Measurements from ENCODE around the gene FGFBP3. TPM values are rescaled to one million over a fixed set of nuclear protein-coding genes. Genes with fewer than 3 reads are reported as not detected.

The FGFBP3 gene
- total and polyA plus RNA-seq, 2 experiments from 2014 or later: 65.7 to 73.9 TPM

DNA sequence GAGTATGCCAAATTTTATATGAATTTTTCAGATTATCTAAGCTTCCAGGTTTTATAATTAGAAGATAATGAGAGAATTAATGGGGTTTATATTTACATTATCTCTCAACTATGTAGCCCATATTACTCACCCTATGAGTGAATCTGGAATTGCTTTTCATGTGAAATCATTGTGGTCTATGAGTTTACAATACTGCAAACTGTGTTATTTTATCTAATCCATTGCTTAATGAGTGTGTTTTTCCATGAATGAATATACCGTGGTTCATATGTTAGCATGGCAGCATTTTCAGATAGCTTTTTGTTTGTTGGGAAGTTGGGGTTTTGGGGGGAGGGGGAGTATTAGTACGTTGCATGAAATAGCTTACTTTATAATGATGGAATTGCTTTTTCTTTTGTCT lies 44.5 kb downstream of the FGFBP3 start (continued):
- TF ChIP-seq ZNF462 (CRISPR knock-in tag; IDR thresholded peaks at IDR 0.05): no peak
- TF ChIP-seq EZH2phosphoT487 (IDR thresholded peaks at IDR 0.05; ENCODE audit: unreplicated experiment): no peak
- no peak for TF ChIP-seq ETS1 (IDR thresholded peaks at IDR 0.05)

DNA sequence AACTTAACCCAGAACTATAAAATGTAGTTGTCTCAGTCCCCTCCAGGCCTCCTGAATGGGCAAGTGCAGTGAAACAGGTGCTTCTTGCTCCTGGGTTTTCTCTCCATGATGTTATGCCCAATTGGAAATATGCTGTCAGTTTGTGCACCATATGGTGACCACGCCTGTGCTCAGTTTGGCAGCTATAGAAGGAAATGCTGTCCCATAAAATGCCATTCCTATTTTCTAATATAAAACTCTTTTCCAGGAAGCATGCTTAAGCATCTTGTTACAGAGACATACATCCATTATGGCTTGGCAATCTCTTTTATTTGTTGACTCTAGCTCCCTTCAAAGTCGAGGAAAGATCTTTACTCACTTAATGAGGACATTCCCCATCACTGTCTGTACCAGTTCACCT lies 45.2 kb downstream of the FGFBP3 start:
- ATAC-seq: no peak
- peaks cover 23% of the 10 kb centered on the region; the same call in 2 of the 3 replicates for H3K36me3 Mint-ChIP-seq (ENCODE audit: low read depth)
- H3K27ac Mint-ChIP-seq: peak overlapping the region; percentile 49; the same call in 1 of the 2 replicates
- H2AFZ ChIP-seq: no peak overlapping the region
- H3K79me2 ChIP-seq (replicated peaks; ENCODE audit: insufficient read depth): no peaks in the 10 kb centered on the region
- H3K4me1 Mint-ChIP-seq: peaks cover 42% of the 10 kb centered on the region
- H3K27me3 Mint-ChIP-seq (ENCODE audit: insufficient read depth, low read depth, poor library complexity): peaks cover 3% of the 10 kb centered on the region
- no peak for DNase-seq (ENCODE audit: low spot score)
- H3F3A ChIP-seq (replicated peaks; ENCODE audit: low read depth): 0 out of 2 replicates have a peak, but pooled peaks cover 11% of the 10 kb centered on the region
- no peak overlapping the region for H3K4me3 Mint-ChIP-seq
- H3K27me3 ChIP-seq (ENCODE audit: insufficient read depth): no peaks in the 10 kb centered on the region
- H3K9me3 Mint-ChIP-seq: no peaks in the 10 kb centered on the region
- H3K4me3 ChIP-seq: no peak overlapping the region
- H3K4me1 ChIP-seq (ENCODE audit: insufficient read depth): peaks cover 47% of the 10 kb centered on the region
- no peaks in the 10 kb centered on the region for H4K20me1 ChIP-seq (replicated peaks; ENCODE audit: insufficient read depth)
- peak overlapping the region; percentile 85 for H3K27ac ChIP-seq (ENCODE audit: low read depth)
- H3K9me2 ChIP-seq (ENCODE audit: insufficient read depth): no peaks in the 10 kb centered on the region
- peaks cover 6% of the 10 kb centered on the region; the same call in 1 of the 2 replicates for H3K36me3 ChIP-seq (ENCODE audit: insufficient read depth)
- H3K4me2 ChIP-seq: no peak overlapping the region
- TF ChIP-seq, protein P1, sequence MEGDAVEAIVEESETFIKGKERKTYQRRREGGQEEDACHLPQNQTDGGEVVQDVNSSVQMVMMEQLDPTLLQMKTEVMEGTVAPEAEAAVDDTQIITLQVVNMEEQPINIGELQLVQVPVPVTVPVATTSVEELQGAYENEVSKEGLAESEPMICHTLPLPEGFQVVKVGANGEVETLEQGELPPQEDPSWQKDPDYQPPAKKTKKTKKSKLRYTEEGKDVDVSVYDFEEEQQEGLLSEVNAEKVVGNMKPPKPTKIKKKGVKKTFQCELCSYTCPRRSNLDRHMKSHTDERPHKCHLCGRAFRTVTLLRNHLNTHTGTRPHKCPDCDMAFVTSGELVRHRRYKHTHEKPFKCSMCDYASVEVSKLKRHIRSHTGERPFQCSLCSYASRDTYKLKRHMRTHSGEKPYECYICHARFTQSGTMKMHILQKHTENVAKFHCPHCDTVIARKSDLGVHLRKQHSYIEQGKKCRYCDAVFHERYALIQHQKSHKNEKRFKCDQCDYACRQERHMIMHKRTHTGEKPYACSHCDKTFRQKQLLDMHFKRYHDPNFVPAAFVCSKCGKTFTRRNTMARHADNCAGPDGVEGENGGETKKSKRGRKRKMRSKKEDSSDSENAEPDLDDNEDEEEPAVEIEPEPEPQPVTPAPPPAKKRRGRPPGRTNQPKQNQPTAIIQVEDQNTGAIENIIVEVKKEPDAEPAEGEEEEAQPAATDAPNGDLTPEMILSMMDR (conservative IDR thresholded peaks at IDR 0.05; ENCODE audit: low read depth in 2 of 2): no peak
- TF ChIP-seq EZH2phosphoT487 (IDR thresholded peaks at IDR 0.05; ENCODE audit: unreplicated experiment): no peak
- TF ChIP-seq POLR2AphosphoS5 (IDR thresholded peaks at IDR 0.05; ENCODE audit: low read depth): no peak
- TF ChIP-seq CREB1 (CRISPR knock-in tag; IDR thresholded peaks at IDR 0.05; ENCODE audit: low read depth): no peak
- TF ChIP-seq, protein P2, sequence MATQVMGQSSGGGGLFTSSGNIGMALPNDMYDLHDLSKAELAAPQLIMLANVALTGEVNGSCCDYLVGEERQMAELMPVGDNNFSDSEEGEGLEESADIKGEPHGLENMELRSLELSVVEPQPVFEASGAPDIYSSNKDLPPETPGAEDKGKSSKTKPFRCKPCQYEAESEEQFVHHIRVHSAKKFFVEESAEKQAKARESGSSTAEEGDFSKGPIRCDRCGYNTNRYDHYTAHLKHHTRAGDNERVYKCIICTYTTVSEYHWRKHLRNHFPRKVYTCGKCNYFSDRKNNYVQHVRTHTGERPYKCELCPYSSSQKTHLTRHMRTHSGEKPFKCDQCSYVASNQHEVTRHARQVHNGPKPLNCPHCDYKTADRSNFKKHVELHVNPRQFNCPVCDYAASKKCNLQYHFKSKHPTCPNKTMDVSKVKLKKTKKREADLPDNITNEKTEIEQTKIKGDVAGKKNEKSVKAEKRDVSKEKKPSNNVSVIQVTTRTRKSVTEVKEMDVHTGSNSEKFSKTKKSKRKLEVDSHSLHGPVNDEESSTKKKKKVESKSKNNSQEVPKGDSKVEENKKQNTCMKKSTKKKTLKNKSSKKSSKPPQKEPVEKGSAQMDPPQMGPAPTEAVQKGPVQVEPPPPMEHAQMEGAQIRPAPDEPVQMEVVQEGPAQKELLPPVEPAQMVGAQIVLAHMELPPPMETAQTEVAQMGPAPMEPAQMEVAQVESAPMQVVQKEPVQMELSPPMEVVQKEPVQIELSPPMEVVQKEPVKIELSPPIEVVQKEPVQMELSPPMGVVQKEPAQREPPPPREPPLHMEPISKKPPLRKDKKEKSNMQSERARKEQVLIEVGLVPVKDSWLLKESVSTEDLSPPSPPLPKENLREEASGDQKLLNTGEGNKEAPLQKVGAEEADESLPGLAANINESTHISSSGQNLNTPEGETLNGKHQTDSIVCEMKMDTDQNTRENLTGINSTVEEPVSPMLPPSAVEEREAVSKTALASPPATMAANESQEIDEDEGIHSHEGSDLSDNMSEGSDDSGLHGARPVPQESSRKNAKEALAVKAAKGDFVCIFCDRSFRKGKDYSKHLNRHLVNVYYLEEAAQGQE (IDR thresholded peaks at IDR 0.05; ENCODE audit: unreplicated experiment): no peak
- TF ChIP-seq STAT1 (IDR thresholded peaks at IDR 0.05; ENCODE audit: unreplicated experiment): no peak
- TF ChIP-seq JUNB (IDR thresholded peaks at IDR 0.05; ENCODE audit: unreplicated experiment): no peak
- TF ChIP-seq EZH2 (IDR thresholded peaks at IDR 0.05; ENCODE audit: low read depth, unreplicated experiment): no peak

All from GM23338 (cell line).